Activated T-cell treated with anti-CD3 and anti-CD28 coated beads, Interleukin-2, amount 50 U/mL, for 48 hours (primary cell): ENCODE measurements around the gene IGF1R.

Experiments
- DNase-seq, 2 experiments: peaks; one replicate each; pipeline ENCODE4 v3.0.0-alpha.2; 2020

The IGF1R gene

DNA sequence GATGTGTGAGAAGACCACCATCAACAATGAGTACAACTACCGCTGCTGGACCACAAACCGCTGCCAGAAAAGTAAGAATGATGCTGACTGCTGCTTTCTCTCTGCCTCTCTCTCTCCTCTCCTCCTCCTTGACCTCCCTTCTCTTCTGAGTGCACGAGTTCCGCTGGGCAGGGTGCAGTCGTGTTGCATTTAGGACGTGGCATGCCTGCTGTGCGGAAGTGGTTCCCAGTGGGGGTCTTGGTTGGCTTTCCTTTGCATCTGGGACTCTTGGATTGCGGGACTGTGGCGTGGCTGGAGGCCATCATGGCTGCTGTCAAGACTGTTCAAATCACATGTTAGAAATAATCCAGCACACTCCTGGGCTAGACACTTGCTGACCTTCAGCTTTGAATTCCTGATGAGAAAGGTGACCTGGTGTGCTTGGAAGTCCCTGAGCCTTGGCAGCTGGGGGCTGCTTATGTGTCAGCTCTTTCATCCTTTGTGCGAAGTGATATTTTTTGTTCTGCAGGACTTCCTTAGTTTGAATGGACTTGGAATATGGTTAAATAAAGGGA lies 59.8 kb downstream of the IGF1R start:
- DNase-seq = no peak

DNA sequence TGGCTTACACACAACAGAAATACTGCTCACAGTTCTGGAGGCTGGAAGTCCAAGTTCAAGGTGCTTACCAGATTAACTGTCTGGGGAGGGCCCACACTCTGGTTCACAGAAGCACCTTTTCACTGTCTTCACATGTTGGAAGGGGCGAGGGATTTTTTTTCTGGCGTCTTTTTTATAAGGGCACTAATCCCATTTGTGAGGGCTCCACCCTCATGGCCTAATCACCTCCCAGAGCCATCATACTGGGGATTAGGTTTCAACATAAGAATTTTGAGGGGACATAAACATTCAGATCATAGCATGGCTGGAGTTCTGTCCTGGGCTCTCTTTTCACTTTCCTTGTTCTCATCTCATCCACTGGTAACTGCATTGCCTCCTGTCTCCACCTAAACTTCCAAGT lies 63.5 kb downstream of the IGF1R start:
- DNase-seq = no peak

DNA sequence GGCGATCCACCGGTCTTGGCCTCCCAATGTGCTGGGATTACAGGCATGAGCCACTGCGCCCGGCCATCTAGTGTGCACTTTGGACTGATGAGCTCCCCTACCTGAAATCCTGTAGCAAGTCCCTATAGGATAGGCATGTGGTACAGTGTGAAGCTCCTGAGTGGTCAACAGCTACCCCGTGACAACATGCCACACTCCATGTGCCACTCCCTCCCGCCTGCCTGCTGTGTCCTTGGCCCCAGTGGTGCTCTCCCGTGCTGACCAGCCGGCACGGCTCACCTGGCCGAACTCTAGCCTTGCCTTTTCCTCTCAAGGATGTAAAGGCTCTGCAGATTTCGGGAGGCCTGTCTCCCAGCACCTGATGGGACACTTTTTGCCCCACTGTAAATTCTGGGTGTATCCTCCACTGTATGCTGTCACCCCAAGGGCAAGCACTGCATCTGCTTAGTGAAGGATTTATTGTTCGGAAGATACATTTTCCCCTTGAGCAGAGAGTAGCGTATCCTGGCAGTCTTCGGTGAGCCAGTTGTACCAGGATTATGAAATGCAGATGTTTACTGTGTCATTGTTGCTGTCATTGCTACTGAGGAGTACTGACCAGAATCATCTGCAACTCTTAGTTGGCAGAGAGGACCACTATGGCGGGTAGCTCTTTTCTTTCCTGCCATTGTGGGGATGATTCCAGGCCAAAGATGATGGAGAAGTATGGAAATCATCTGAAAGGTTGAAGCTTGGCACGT lies 64.7 kb downstream of the IGF1R start:
- no peak for DNase-seq

DNA sequence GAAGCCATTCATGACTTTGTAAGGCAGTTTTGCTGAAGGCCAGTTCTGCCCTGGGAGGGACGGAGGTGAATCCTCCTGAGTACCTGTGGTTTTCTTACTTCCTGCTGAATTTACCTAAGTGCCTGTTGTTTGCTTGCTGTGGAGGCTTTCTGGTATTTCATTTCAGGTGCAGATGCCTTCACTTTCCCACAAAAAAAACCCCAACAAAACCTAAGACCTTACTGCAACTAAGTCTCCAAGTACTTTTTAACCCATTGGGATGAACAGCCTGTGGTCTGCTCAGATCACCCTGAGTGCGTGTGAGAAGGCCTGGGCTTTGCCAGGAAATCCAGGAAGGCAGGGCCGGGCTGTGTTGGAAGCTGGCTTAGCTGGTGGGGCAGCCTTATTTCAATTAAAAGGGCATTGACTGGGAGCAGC lies 65.3 kb downstream of the IGF1R start:
- no peak for DNase-seq

DNA sequence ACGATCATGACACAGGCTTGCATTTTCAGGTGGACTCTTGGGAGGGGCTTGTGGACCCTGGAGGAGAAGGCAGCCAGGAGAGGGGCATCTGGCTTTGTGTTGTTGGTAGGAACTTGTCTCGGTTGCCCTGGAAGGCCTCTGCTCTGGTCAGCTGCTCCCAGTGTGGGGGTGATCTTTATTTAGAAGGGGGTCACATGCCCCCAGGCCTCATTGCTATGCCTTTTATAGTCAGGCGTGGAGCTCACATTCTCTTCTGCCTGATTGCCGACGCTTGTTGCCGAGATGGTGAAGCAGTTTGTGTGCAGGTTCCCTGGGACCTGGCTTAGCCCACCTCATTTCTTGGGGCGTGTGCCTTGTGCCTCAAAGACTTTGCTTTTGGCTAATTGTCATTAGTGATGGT lies 66.6 kb downstream of the IGF1R start:
- no peak for DNase-seq

DNA sequence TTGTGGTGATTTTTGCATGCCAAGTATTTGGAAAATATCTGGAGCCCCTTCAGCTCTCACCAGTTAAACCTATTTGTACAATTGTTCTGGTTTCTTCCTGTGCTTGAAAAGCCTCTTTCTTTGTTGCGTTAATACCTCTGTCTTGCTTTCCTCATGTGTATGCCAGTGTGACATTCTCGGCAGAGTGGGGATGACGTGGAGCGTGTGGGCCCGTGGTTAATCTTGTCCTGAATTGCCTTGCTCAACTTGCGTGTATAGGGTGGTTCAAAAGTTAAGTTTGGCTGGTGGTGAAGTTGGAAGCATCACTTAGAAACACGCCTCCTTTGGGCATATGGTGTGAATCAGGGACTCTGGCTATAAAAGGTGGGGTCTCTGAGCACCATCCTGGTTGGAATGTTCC lies 67.1 kb downstream of the IGF1R start:
- DNase-seq = no peak

DNA sequence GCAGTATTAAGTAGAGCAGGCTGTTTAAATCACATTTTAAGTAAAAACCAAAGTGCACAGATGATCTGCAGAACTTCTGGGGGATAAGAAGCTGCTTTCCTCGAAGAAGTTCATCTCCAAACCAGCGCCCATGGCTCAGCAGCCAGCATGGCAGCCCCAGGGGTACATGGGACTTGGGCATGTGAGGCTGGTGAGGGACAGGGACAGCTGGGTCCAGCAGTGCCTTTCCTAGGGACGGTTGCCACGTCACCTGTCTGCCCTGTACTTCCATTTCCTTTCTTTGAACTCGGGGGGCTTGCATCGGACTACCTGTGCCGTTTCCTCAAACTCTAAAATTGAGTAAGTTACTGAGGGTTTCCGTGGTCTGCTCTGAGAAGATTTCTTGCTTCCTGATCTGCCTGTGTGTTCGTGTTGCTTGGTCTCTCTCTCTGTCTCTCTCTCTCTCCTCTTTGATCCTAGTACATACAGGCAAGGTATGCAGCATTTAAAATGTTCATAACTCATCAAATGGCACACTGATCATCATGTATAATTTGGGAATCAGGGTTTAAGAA lies 67.6 kb downstream of the IGF1R start:
- no peak for DNase-seq

DNA sequence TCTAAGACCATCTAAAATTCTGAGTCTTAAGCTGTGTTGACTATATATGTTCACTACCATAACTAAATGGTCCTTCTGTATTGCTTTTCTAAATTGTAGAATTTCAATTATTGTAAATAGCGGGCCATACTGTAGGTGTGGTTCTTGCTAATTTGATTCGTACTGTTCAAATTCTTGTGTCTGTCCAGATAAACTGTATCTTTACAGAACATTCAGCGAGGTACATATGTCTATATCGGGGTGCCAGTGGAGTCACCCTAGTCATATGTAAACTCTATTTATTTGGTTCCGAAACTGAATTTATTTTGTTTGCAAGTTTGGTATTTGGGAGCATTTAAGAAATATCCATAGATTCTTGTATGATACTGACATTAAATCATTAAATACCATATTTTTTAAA lies 69.0 kb downstream of the IGF1R start:
- DNase-seq = no peak

DNA sequence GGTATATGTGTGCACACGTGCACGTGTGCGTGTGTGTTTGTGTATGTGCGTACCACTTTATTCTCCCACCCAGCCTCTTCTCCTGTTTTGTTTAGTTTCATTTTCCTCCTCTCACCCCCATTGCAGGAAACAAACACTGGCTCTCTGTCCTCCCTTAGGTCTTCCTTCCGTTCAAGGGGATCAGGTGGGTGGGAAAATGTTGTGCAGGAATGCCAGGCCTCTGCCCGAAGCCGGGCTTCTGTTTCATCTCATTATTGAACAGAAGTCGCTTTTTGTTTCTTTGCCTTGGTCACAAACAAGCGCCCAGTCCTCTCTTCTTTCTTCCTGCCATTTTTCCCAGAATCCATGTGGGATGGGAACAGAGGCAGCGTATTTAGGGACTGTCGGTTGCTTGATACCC lies 69.6 kb downstream of the IGF1R start:
- no peak for DNase-seq

DNA sequence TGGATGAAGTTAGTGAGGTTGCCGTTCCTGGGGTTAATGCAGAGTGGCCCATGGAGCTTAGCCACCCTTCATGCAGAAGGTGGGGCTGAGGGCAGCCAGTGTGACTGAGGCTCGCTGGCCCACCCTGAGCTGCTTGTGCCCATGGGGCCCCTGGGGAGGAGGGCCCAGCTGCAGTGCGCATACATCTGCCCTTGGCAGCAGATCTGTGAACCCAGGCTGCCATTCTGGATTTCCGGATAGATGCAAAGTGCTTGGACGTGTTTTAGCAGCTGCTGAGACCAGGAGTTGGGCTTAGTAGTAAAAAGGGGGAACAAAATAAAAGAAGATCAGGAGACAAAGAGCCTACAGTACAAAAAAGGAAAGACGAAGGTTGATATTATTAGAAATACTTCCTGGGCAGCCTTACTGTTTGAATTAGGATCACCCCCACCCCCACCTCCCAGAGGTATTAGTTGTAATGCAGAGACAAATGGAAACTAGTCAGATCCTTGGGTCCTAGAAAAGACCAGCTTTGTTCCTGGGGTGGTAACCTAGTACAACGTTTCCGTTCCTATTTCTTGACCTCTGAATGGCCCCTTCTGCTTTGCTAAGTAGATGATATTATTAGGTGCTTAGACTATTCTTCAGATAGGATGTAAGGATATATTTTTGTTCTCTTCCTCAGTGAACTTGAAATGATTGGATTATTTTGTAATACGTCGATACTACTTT lies 70.2 kb downstream of the IGF1R start:
- no peak for DNase-seq

DNA sequence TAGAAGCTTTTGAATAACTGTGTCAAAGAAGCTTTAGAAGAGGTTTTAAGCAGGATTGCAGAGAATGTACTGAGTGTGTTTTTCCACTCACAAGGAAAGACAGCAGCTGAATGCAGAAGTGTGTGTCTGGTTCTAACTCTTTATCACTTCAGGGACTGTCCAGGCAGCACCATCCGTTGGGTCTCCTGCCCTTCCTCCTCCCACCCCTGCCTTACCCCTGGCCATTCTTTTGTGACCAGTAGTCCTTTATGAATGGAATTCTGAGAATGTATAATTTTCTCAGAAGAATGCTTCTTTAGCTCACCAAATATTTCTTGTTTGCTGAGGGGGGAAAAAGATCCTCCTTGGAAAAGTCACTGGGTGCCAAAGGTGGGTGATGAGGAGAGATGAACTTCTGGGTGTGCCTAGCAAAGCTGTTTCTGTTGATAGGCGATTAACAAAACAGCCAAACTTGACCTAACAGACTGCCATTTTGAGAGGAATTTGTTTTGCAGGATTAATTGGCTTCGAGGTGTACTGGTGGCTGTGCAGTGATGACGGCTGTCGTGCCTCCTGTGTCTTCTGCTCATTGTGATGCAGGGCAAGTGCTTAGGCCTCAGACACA lies 70.9 kb downstream of the IGF1R start:
- DNase-seq = no peak

DNA sequence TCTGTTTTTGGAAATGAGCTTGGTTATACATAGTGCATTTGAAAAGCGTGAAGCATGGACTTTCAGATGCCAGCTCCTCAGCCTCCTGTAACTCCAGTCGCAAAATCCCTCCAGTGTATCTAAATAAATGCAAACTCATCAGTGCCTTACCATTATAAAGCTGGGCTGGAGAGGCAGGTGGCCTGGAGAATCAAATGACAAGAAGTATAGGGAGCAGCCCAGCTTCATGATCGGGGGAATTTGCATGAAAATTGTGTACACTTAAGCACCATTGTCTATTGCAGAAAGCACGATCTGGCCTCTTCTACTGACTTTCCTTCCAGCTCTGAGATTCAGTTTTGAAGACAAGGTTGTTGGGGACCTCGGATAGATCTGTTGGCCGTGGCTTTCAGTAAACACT lies 71.7 kb downstream of the IGF1R start:
- DNase-seq = no peak

DNA sequence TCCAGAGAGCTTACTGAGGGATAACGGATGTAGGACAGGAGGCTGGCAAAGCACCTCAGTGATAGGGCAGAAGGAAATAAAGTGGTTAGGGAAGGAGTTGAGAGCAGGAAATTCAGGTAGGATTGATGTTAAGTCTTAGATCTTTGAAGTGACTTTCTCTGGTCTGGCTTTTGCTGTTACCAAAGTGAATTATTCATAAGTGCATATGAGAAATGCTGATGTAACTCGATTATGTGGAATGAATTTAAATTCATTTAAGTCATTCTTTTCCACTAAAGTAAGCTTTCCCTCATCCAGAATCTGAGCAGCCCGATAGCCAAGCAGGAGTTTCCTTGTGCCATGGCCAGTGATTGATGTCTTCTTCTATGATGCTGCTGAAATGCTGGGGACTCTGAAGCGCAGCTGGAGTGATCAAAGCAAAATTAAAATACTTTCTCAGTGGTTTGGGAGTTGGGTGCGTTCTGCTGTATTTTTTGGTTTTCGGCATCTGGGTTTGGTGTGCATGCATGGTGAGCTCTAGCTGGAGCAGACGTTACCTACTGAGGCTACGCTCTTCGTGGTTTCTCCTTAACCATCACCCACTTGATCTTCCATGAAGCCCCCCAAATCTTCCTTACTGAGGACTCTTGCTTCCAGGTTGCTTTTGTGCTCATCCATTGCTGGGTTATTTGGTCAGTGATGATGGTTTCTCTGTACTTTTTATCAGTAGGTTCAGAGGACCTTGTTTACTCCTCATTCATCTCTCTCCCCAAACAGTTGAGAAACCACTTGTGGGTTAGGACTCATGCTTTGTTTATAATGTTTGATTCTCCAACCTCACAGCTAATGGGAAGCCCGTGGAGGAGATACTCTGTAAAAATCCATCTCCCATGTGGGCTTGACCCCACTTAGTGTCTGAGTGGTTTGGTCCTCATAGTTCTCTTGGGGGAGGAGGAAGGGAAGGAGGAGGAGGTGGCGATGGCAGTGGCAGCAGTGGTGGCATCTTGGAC lies 72.5 kb downstream of the IGF1R start:
- no peak for DNase-seq

DNA sequence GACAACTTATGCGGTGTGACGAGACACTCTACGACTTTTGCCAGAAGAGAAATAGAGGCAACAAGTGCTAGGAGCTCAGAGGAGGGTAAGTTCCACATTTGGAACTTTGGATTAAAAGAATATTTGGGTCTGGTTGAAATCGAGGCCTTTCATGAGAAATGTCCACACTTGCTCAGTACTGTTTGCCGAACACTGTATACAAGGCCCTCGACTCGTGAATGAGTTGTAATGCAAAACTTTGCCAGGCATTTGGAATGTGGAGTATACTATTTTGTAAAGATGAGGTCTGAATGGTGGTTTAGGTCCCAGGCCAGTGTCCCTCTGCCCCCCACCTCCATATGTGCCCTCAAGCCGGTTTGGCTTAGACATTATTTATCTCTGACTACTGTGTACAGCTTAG lies 73.9 kb downstream of the IGF1R start:
- no peak for DNase-seq

DNA sequence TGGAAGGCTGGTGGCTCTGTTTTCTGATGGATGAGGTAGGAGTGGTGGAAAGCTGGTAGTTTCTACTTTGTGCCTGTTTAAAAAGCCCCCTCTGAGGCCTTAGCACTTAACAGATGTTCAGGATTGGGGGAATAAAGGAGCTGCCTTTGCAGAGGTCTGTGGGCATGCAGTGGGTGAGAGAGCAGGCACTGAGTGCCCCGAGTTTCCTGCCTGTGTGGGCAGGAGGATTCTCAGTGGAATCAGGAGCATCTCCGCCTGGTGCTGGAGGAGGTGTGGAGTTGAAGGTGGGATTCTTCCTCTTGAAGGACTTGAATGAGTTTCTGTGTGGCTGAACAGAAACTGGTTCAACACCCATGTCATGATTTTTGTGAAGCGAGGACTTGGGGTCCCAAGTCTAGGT lies 74.3 kb downstream of the IGF1R start:
- no peak for DNase-seq

DNA sequence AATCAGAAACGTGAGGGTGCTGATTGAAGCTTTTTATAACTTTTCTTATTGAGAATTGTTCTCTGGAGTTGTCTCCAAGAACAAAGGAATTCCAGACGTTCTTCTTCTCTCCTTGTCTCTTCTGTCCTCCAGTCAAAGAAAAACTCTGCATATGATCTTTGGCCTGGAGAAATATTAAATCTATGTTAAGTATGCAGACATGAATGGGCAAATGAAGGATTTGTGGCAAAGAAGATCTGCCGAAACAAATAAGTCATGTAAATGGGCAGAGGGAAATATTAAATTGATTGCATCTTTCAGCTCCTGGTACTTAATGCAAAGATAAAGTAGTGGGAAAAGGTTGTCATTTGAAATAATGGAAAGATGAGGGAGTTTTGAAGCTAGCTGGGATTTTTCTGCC lies 74.9 kb downstream of the IGF1R start:
- DNase-seq = no peak

DNA sequence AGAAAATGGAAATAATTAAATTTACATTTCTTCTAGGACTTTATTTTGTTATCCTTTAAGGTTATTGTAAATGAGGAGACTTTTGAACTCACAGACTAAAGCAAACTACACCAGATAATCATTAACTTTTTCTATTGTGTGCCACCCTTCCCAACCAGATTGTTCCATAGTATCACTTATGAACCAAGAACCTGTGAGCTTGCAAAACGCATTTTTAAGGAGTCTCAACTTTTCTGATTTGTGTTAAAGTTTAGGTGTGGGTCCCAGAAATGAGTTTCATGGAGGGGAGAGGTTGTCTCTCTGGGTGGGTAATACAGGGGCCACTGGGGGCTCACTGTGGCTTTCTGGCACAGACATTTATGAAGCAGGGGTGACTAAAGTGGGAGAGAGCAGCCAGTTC lies 75.7 kb downstream of the IGF1R start:
- DNase-seq = no peak

DNA sequence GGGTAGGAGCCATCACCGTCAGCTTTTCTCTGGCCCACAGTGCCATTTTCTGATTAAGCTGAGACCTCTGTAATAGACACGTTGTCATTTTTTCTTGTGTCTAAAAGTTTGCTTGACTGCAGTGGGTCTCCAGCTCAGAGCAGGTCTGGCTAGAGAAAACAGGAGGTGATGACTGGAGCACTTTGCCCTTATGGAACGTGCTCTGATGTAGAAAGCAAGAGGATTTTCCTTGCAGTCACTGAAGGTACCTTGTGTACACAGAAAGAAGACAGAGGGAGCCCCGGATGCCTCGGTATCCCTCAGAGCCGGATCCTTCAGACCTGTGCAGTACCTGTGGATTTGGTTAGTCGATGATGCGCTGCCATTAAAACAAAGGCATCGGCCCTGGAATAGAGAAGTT lies 76.2 kb downstream of the IGF1R start:
- DNase-seq = no peak

DNA sequence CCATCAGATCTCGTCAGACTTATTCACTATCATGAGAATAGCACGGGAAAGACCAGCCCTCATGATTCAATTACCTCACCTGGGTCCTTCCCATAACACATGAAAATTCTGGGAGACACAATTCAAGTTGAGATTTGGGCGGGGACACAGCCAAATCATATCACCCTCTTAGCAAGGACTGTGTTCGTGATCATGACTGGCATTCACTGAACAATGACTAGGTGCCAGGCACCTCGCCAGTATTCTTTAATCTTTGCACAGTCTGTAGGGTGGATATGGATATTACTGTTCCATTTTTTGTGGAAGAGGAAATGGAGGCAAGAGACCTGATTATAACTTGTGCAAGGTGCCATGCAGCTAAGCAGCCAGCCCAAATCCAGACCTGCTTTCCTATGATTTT lies 77.5 kb downstream of the IGF1R start:
- DNase-seq = no peak

DNA sequence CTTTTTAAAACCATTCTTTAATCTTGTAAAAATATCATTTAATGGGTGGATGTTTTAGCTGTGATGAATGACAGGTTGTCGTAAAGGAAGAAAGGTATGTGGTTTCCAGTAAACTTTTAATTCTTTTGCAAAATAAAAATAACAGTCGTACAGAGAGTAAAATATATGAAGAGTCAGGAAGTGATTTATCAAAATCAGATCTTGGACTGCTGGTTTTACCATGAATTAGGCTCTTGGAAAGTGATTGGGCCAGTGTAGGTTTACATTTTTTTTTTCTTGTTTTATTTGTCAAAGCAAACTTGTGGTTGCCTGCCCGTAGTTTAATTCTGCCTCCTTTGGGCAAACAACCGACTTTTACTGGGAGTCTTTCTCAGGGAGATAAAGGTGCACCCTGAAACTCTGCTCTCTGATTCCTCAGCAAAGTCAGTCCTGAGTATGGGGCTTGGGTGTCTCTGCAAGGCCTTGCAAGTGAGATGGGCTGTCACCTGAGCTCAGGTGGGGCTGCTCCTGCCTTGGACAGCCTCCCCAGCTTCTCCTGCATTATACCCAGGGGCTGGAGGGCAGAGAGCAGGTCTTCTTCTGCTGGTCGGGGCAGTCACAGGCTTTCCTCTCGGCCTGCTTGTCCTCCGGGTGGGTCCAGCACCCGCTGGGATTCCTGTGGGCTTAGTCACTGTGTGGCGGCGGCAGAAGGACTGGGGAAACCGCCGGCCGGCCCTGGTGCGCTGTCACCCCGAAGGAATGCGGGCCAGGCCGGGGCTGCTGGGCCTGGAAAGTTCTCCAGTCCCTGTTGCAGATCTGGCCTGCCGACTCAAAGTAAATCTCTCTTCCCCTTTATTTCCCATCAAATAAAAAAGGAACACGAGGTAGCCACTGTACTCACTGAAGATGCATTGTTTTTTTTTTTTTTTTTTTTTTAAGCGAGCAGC lies 79.0 kb downstream of the IGF1R start:
- DNase-seq = no peak

DNA sequence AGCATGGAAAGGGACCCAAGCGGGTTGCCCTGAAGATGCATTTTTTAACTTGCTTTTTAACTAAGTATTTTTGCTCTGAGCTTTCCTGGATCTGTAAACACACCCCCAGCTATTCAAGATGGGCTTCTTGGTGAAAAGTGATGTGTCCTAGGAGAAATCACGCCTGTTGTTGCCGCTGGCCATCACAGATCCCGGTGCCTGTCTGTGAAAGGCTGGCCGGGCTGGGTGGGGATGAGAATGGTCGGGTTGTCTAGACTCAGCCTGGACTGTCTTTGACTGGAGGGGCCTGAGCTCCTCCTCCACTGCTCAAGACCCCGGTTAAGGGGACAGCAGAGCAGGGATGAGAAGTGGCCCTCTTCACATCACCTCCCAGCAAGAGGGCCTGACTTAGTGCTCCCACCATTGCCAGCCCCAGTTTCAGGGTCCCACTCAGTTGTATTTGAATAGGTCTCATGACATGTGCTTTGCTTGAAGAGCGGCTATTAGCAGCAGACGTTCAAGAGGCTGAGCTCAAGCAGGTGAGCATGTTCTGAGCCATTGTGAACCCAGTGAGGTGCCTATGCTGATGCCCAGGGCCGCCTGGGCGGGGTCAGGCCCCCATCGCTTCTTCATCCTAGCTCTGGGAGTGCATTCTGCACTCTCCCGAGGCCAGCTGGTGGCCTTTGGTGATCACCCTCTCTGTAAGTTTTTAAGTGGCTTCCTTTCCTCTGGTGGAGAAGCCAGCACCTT lies 79.9 kb downstream of the IGF1R start:
- no peak for DNase-seq
